AML-193 (cell line): ENCODE measurements around the gene DHX57.
A peak's percentile ranks its signal among the peaks of the same experiment; 100 is the strongest.

ENCODE experiments used
- DNase-seq, 2 experiments: peaks; one replicate each; lab custom pipeline; 2025; lab: John Stamatoyannopoulos, UW

Gene DHX57

DNA sequence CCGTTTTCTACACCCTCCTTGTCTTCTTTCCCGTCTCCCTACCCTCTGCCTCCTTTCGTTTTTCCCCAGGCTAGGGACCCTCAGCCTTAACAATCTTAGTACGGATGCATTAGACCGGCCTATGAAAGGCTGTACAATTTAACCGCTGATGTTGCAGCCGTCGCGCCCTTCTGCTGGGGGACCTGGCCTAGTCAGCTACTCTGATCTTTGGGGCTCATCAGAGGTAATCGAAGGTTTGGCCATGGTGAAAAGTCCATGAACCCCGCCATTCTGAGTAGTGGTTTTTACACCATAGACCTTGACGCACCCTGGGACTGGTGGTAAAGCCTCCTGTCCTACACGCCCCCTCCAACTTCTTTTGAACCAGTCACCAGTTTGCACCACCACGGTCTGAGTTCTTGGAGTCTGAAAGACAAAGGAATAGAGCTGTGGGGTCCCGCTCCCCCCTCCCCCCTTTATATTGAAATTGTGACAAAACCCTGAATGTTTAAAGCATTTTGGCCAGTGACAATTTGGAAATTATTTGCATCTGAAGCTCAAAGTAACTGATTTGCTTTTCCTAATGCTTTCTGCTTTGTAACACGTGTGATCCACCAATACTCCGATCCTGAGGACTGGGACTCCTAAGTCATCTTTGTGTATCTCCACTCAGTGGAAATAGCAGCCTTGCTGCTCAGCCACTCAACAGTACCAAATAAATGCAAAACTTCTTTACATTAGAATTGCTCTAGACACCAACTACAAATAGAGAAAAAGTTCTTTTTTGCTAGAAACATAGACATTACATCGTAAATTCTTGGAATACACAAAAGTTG, 123.9 kb downstream of the DHX57 start:
- no peak for DNase-seq

DNA sequence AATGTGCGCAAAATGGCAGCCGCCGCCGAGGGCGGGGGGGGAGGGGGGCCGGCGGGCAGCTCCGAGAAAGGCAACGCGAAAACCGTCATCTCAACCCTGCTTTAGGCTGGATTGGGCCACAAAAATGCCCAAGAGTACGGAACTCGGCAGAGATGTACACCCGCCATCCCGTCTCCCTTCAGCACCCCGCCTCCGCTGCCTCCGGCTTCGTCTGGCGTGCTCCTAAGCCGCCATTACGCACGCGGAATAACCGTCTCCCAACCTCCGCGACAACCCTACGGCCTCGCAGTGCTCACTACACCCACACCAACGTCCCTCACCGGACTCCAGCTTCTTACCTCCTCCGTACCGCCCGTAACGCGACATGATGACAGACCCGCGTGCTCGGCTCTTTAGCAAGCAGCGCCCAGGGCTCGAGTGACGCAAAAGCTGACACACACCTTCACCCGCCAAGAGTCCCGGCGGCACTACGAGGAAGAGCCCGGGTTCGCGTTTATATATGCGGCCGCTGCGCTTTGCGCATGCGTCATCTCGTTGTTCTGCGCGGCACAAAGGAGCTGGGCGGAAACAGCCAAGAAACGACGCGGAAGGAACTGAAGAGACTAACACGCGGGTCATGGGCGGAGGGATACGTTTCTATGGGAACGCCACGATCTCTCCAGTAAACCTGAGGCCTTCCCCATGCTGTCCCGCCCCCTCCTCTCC, 124.7 kb downstream of the DHX57 start, which contains the start of gene SRSF7:
Gene SRSF7, minus strand, starts transcription at position 471 of the 705 bp plus-strand sequence. Its CDS starts 105 bp downstream, at position 366.
- peak; percentile 96 to 97 for DNase-seq

DNA sequence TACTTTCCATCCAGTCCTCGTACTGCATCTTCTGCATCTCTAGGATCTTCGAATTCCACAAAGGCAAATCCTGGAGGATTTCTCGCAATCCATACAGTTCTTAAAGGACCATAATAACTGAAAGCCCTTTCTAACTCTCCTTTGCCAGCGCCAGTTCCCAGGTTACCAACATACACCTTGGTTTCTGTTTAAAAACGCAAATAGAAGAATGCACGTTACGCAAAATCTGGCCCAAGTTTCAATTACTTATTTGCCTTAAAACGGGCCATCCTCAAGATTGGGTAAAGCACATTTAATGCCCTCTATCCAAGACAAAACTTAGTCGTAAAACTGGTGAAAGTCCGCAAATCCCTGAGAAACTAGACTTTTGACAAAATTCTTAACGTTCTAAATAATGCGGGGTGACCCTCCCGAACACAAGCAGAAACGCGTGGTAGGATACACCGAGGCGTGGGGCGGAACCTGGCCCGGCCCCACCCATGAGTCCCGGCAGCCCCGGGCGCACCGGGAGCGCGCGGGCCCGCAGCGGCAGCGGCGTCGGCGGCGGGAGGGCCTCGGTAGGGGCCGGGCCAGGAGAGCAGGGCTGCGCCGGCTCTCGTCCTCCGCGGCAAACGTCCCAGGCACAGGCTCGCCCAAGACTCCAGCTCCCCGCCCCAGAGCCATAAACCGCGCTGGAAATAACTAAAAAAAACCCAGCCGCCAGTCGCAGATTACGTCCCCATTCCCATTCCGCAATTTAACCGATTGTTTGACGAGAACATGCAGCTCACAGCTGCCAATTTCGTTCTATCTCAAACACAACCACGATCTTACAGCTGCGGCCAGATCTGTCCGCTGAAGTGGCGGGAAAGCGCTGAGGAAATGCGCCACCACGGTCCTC, 125.5 kb downstream of the DHX57 start:
- DNase-seq, result peak in 1 of 2 experiments; percentile 14

GRCh38 chr2:38748943-38749804, 126.6 kb downstream of the DHX57 start:
- peak in 1 of 2 experiments; percentile 18 for DNase-seq

- DNase-seq, result no peak
These were observed 127.3 kb downstream of the DHX57 start for GRCh38 chr2:38748391-38748790.

- no peak for DNase-seq
These were observed 127.9 kb downstream of the DHX57 start for GRCh38 chr2:38747819-38748218.
